KMS-11 (cell line): Measurements from ENCODE around the gene GRM1.

Experiments
- H2AFZ ChIP-seq: fragments of 200-600 bp; sonication (generic); 2 replicates; pipeline ENCODE4 v1.6.1; 2016; ENCODE audit warnings: antibody characterized with exemption, mixed run types, low read depth
- H3K27ac ChIP-seq: fragments of 200-600 bp; sonication (generic); 2 replicates; pipeline ENCODE4 v1.6.1; 2016; ENCODE audit warnings: mild to moderate bottlenecking, mixed run types
- H3K27me3 ChIP-seq: fragments of 200-600 bp; sonication (generic); 2 replicates; pipeline ENCODE4 v1.6.1; 2017; ENCODE audit warnings: mild to moderate bottlenecking, low read depth, mixed run types, moderate library complexity; ENCODE audit not compliant: insufficient read depth
- H3K36me3 ChIP-seq: fragments of 200-600 bp; sonication (generic); 2 replicates; pipeline ENCODE4 v1.6.1; 2017; ENCODE audit warnings: mild to moderate bottlenecking, mixed run types; ENCODE audit not compliant: insufficient read depth
- H3K4me1 ChIP-seq: fragments of 200-600 bp; sonication (generic); 2 replicates; pipeline ENCODE4 v1.6.1; 2016; ENCODE audit warnings: mild to moderate bottlenecking, low read depth, mixed run types; ENCODE audit not compliant: poor library complexity, severe bottlenecking
- H3K4me2 ChIP-seq: fragments of 200-600 bp; sonication (generic); 2 replicates; pipeline ENCODE4 v1.7.0; 2016; ENCODE audit warnings: mild to moderate bottlenecking, mixed run types
- H3K4me3 ChIP-seq: fragments of 200-600 bp; sonication (generic); IDR thresholded peaks from 2 replicates; pipeline ENCODE4 v1.6.1; 2017; ENCODE audit warnings: low read depth, low read length, mixed read lengths; ENCODE audit not compliant: insufficient read depth
- H3K79me2 ChIP-seq: fragments of 200-600 bp; sonication (generic); 2 replicates; pipeline ENCODE4 v1.6.1; 2016; ENCODE audit warnings: low read depth, mixed run types; ENCODE audit not compliant: insufficient read depth
- H3K9ac ChIP-seq: fragments of 200-600 bp; sonication (generic); 2 replicates; pipeline ENCODE4 v1.6.1; 2016; ENCODE audit warnings: mild to moderate bottlenecking, mixed run types
- H4K20me1 ChIP-seq: fragments of 200-600 bp; sonication (generic); 2 replicates; pipeline ENCODE4 v1.6.1; 2016; ENCODE audit warnings: mild to moderate bottlenecking, mixed run types; ENCODE audit not compliant: insufficient read depth
- CTCF ChIP-seq: fragments of 200-600 bp; sonication (generic); conservative IDR thresholded peaks from 2 replicates; pipeline ENCODE4 v1.6.1; 2017; ENCODE audit warnings: low read depth, mild to moderate bottlenecking, antibody characterized with exemption, low read length, moderate library complexity, mixed read lengths

Gene GRM1

GRCh38 chr6:146146836-146147235 is 118.0 kb downstream of the GRM1 start:
- Histone ChIP-seq H4K20me1 (no peaks in the 10 kb centered on the region), H3K4me2 (no peak overlapping the region), H3K27ac (no peak overlapping the region), H3K4me3 (no peak overlapping the region), H3K9ac (no peak overlapping the region), H3K79me2 (no peaks in the 10 kb centered on the region), H2AFZ (no peak overlapping the region), H3K36me3 (no peaks in the 10 kb centered on the region), H3K4me1 (no peaks in the 10 kb centered on the region), H3K27me3 (no peaks in the 10 kb centered on the region)
- TF ChIP-seq CTCF, result no peak

- Histone ChIP-seq H3K36me3 (no peaks in the 10 kb centered on the region), H3K27me3 (no peaks in the 10 kb centered on the region), H3K4me3 (no peak overlapping the region), H4K20me1 (no peaks in the 10 kb centered on the region), H3K79me2 (no peaks in the 10 kb centered on the region), H3K4me1 (peaks cover 14% of the 10 kb centered on the region), H3K4me2 (no peak overlapping the region), H3K27ac (no peak overlapping the region), H3K9ac (no peak overlapping the region), H2AFZ (no peak overlapping the region)
- TF ChIP-seq CTCF, result no peak
Measured at GRCh38 chr6:146149770-146150169, 120.9 kb downstream of the GRM1 start.

GRCh38 chr6:146153040-146153758 is 124.3 kb downstream of the GRM1 start:
- Histone ChIP-seq H4K20me1 (no peaks in the 10 kb centered on the region), H3K36me3 (no peaks in the 10 kb centered on the region), H3K4me2 (0 out of 2 replicates have a peak overlapping the region, but pooled peaks have one; percentile 40), H3K4me3 (no peak overlapping the region), H3K9ac (no peak overlapping the region), H3K27ac (no peak overlapping the region), H3K4me1 (peaks cover 14% of the 10 kb centered on the region), H2AFZ (peak overlapping the region; percentile 7; the same call in 1 of the 2 replicates), H3K79me2 (no peaks in the 10 kb centered on the region), H3K27me3 (no peaks in the 10 kb centered on the region)
- TF ChIP-seq CTCF, result no peak

GRCh38 chr6:146154197-146154596 is 125.3 kb downstream of the GRM1 start:
- TF ChIP-seq CTCF, result no peak
- Histone ChIP-seq H3K4me3 (no peak overlapping the region), H3K27me3 (no peaks in the 10 kb centered on the region), H4K20me1 (no peaks in the 10 kb centered on the region), H3K4me2 (no peak overlapping the region), H3K4me1 (peaks cover 14% of the 10 kb centered on the region), H3K79me2 (no peaks in the 10 kb centered on the region), H3K36me3 (no peaks in the 10 kb centered on the region), H3K9ac (no peak overlapping the region), H2AFZ (no peak overlapping the region), H3K27ac (no peak overlapping the region)
